ENCODE measurements around the gene B4GAT1. TPM values are rescaled to one million over a fixed set of nuclear protein-coding genes. Genes with fewer than 3 reads are reported as not detected.
A peak's percentile ranks its signal among the peaks of the same experiment; 100 is the strongest.
"Not testable (repeated sequence)": the region's sequence is repeated elsewhere in the genome, so short reads cannot be mapped to it uniquely, and the experiment has no call there.

Gene B4GAT1
- polyA plus RNA-seq, 6 donors from 2014 or later = 2.9 to 7.7 (median 5.2) TPM

GRCh38 chr11:66350560-66351235 is 3.3 kb upstream of the B4GAT1 start:
- Mint-ChIP-seq H3K27ac (peak overlapping the region in 1 of 6 donors; percentile 14), H3K4me3 (peak overlapping the region in 2 of 8 donors; percentile 56 to 63), H3K4me1 (peaks cover 7 to 24% (median 12%) of the 10 kb centered on the region in 3 donors), H3K36me3 (peaks cover 0 to 13% of the 10 kb centered on the region in 2 donors)
- not testable (repeated sequence) for DNase-seq; H3K27me3 Mint-ChIP-seq; H3K9me3 Mint-ChIP-seq; ATAC-seq (ENCODE audit: low read depth in 2 of 2)

GRCh38 chr11:66349084-66349386 is 1.6 kb upstream of the B4GAT1 start:
- peaks cover 0 to 4% (median 0%) of the 10 kb centered on the region in 7 donors for H3K9me3 Mint-ChIP-seq
- H3K27ac Mint-ChIP-seq = peak overlapping the region in 4 of 6 donors; percentile 58 to 100 (median 92)
- DNase-seq = no peak
- H3K36me3 Mint-ChIP-seq = peaks cover 0 to 13% of the 10 kb centered on the region in 2 donors
- H3K4me1 Mint-ChIP-seq = peaks cover 21 to 39% (median 23%) of the 10 kb centered on the region in 3 donors
- peaks cover 0 to 4% (median 0%) of the 10 kb centered on the region in 3 donors for H3K27me3 Mint-ChIP-seq
- H3K4me3 Mint-ChIP-seq = peak overlapping the region in 5 of 8 donors; percentile 16 to 99 (median 92)
- ATAC-seq (ENCODE audit: low read depth in 2 of 2) = no peak

GRCh38 chr11:66346476-66347424 is 679 bp downstream of the B4GAT1 start:
- Mint-ChIP-seq H3K4me3 (peak overlapping the region; percentile 74 to 99 (median 96)), H3K27ac (peak overlapping the region in 3 of 6 donors; percentile 90 to 100 (median 99)), H3K4me1 (peaks cover 36 to 53% (median 39%) of the 10 kb centered on the region in 3 donors), H3K9me3 (peaks cover 0 to 4% (median 0%) of the 10 kb centered on the region in 7 donors), H3K36me3 (peaks cover 7 to 21% of the 10 kb centered on the region in 2 donors), H3K27me3 (peaks cover 0 to 4% (median 0%) of the 10 kb centered on the region in 3 donors)
- ATAC-seq (ENCODE audit: low read depth in 2 of 2) (no peak), DNase-seq (no peak)

GRCh38 chr11:66345316-66345649 is 2.1 kb downstream of the B4GAT1 start:
- peaks cover 7 to 31% of the 10 kb centered on the region in 2 donors for H3K36me3 Mint-ChIP-seq
- peaks cover 0 to 4% (median 0%) of the 10 kb centered on the region in 7 donors for H3K9me3 Mint-ChIP-seq
- peak overlapping the region; percentile 95 to 99 (median 98) for H3K27ac Mint-ChIP-seq
- H3K4me3 Mint-ChIP-seq = peak overlapping the region; percentile 95 to 99 (median 97)
- ATAC-seq (ENCODE audit: low read depth in 2 of 2) (peak; percentile 7 to 8), DNase-seq (no peak)
- H3K27me3 Mint-ChIP-seq = peaks cover 0 to 4% (median 0%) of the 10 kb centered on the region in 3 donors
- H3K4me1 Mint-ChIP-seq = peaks cover 36 to 57% (median 45%) of the 10 kb centered on the region in 3 donors

- Mint-ChIP-seq H3K27me3 (peaks cover 0 to 4% (median 0%) of the 10 kb centered on the region in 3 donors), H3K27ac (peak within 1 kb of the TSS; percentile 95 to 99 (median 98)), H3K4me3 (peak within 1 kb of the TSS; percentile 95 to 99 (median 97)), H3K9me3 (peaks cover 0 to 4% (median 0%) of the 10 kb centered on the region in 7 donors), H3K36me3 (peaks cover 7 to 31% of the 10 kb centered on the region in 2 donors), H3K4me1 (peaks cover 36 to 57% (median 45%) of the 10 kb centered on the region in 3 donors)
- DNase-seq (peak; percentile 93), ATAC-seq (ENCODE audit: low read depth in 2 of 2) (peak; percentile 86 to 88)
Measured at GRCh38 chr11:66344550-66345315, 2.7 kb downstream of the B4GAT1 start, which contains the start of gene BRMS1. BRMS1 (minus strand) TSS chr11:66345104; CDS start chr11:66342234, 2,870 bp downstream.

GRCh38 chr11:66343176-66343575 is 4.3 kb downstream of the B4GAT1 start:
- Mint-ChIP-seq H3K4me3 (peak overlapping the region; percentile 45 to 99 (median 96)), H3K27ac (peak overlapping the region in 3 of 6 donors; percentile 13 to 90 (median 28)), H3K9me3 (peaks cover 0 to 4% (median 0%) of the 10 kb centered on the region in 7 donors), H3K36me3 (peaks cover 7 to 38% of the 10 kb centered on the region in 2 donors), H3K4me1 (peaks cover 40 to 47% (median 43%) of the 10 kb centered on the region in 3 donors), H3K27me3 (peaks cover 0 to 4% (median 0%) of the 10 kb centered on the region in 3 donors)
- no peak for DNase-seq
- no peak for ATAC-seq (ENCODE audit: low read depth in 2 of 2)

GRCh38 chr11:66341502-66342126 is 5.8 kb downstream of the B4GAT1 start:
- peaks cover 7 to 32% of the 10 kb centered on the region in 2 donors for H3K36me3 Mint-ChIP-seq
- peak overlapping the region in 2 of 6 donors; percentile 14 to 71 for H3K27ac Mint-ChIP-seq
- DNase-seq = no peak
- H3K27me3 Mint-ChIP-seq = peaks cover 0 to 4% (median 0%) of the 10 kb centered on the region in 3 donors
- H3K9me3 Mint-ChIP-seq = no peaks in the 10 kb centered on the region
- no peak for ATAC-seq (ENCODE audit: low read depth in 2 of 2)
- H3K4me3 Mint-ChIP-seq = peak overlapping the region in 3 of 8 donors; percentile 26 to 99 (median 71)
- peaks cover 38 to 44% (median 40%) of the 10 kb centered on the region in 3 donors for H3K4me1 Mint-ChIP-seq

GRCh38 chr11:66340596-66341501 is 6.6 kb downstream of the B4GAT1 start:
- no peak for DNase-seq
- Mint-ChIP-seq H3K4me1 (peaks cover 43 to 46% (median 44%) of the 10 kb centered on the region in 3 donors), H3K9me3 (no peaks in the 10 kb centered on the region), H3K4me3 (peak overlapping the region in 1 of 8 donors; percentile 99), H3K36me3 (peaks cover 7 to 32% of the 10 kb centered on the region in 2 donors), H3K27ac (no peak overlapping the region), H3K27me3 (peaks cover 0 to 11% (median 0%) of the 10 kb centered on the region in 3 donors)
- no peak for ATAC-seq (ENCODE audit: low read depth in 2 of 2)

- Mint-ChIP-seq H3K27me3 (peaks cover 0 to 17% (median 8%) of the 10 kb centered on the region in 3 donors), H3K27ac (peak overlapping the region in 1 of 6 donors; percentile 77), H3K9me3 (no peaks in the 10 kb centered on the region), H3K36me3 (peaks cover 7 to 32% of the 10 kb centered on the region in 2 donors), H3K4me3 (peak overlapping the region in 2 of 8 donors; percentile 35 to 43), H3K4me1 (peaks cover 33 to 45% (median 43%) of the 10 kb centered on the region in 3 donors)
- ATAC-seq (ENCODE audit: low read depth in 2 of 2) (no peak), DNase-seq (no peak)
Measured at GRCh38 chr11:66339686-66340483, 7.5 kb downstream of the B4GAT1 start.

- DNase-seq = no peak
- Mint-ChIP-seq H3K4me1 (peaks cover 28 to 40% (median 36%) of the 10 kb centered on the region in 3 donors), H3K36me3 (peaks cover 7 to 32% of the 10 kb centered on the region in 2 donors)
Measured at GRCh38 chr11:66339162-66339675, 8.2 kb downstream of the B4GAT1 start.

More at GRCh38 chr11:66339162-66339675, 8.2 kb downstream of the B4GAT1 start:
- peak overlapping the region in 1 of 8 donors; percentile 15 for H3K4me3 Mint-ChIP-seq
- no peak for ATAC-seq (ENCODE audit: low read depth in 2 of 2)
- H3K27me3 Mint-ChIP-seq = peaks cover 0 to 17% (median 8%) of the 10 kb centered on the region in 3 donors
- no peaks in the 10 kb centered on the region for H3K9me3 Mint-ChIP-seq
- H3K27ac Mint-ChIP-seq = peak overlapping the region in 1 of 6 donors; percentile 76
